ENCODE measurements around the gene PWWP2B.

PWWP2B gene

GRCh38 chr10:132363921-132364593 lies 32.9 kb upstream of the PWWP2B start:
- DNase-seq (ENCODE audit: low read depth): peak; percentile 9
- no peak overlapping the region for H3K4me3 ChIP-seq (ENCODE audit: low read depth, low read length)
- no peak for TF ChIP-seq CTCF (conservative IDR thresholded peaks at IDR 0.05; ENCODE audit: low read depth, low read length)

GRCh38 chr10:132364594-132364970 lies 32.4 kb upstream of the PWWP2B start:
- TF ChIP-seq CTCF (conservative IDR thresholded peaks at IDR 0.05; ENCODE audit: low read depth, low read length): no peak
- no peak for DNase-seq (ENCODE audit: low read depth)
- no peak overlapping the region for H3K4me3 ChIP-seq (ENCODE audit: low read depth, low read length)

GRCh38 chr10:132365102-132365501 lies 31.9 kb upstream of the PWWP2B start:
- DNase-seq (ENCODE audit: low read depth): no peak
- TF ChIP-seq CTCF (conservative IDR thresholded peaks at IDR 0.05; ENCODE audit: low read depth, low read length): no peak
- no peak overlapping the region for H3K4me3 ChIP-seq (ENCODE audit: low read depth, low read length)

- no peak overlapping the region for H3K4me3 ChIP-seq (ENCODE audit: low read depth, low read length)
- no peak for DNase-seq (ENCODE audit: low read depth)
- no peak for TF ChIP-seq CTCF (conservative IDR thresholded peaks at IDR 0.05; ENCODE audit: low read depth, low read length)
These were observed 31.0 kb upstream of the PWWP2B start for GRCh38 chr10:132366006-132366405.

GRCh38 chr10:132366499-132366898 lies 30.5 kb upstream of the PWWP2B start:
- no peak overlapping the region for H3K4me3 ChIP-seq (ENCODE audit: low read depth, low read length)
- TF ChIP-seq CTCF (conservative IDR thresholded peaks at IDR 0.05; ENCODE audit: low read depth, low read length): no peak

GRCh38 chr10:132368391-132368790 lies 28.6 kb upstream of the PWWP2B start:
- TF ChIP-seq CTCF (conservative IDR thresholded peaks at IDR 0.05; ENCODE audit: low read depth, low read length): no peak
- H3K4me3 ChIP-seq (ENCODE audit: low read depth, low read length): no peak overlapping the region
- DNase-seq (ENCODE audit: low read depth): no peak

More at GRCh38 chr10:132366499-132366898, 30.5 kb upstream of the PWWP2B start:
- no peak for DNase-seq (ENCODE audit: low read depth)
